B cell (primary cell): ENCODE data around the gene SPATA20. TPM values are rescaled to one million over a fixed set of nuclear protein-coding genes. Genes with fewer than 3 reads are reported as not detected.

Experiments
- ATAC-seq: fragments of 200-7000 bp; cut with Tn5 transposase; one replicate; pipeline ENCODE4 v1.10.0; 2021; ENCODE audit warnings: low read depth, mild to moderate bottlenecking, moderate number of reproducible peaks, moderate library complexity
- CTCF ChIA-PET: fragments of 350-600 bp; sonication (Branson Sonifier 250); formaldehyde crosslinking; loops from one replicate; lab custom pipeline; 2021; ENCODE audit warnings: antibody characterized with exemption, inconsistent platforms; lab: Charles Lee
- POLR2A ChIA-PET: fragments of 350-600 bp; sonication (Branson Sonifier 250); formaldehyde crosslinking; loops from one replicate; lab custom pipeline; 2021; ENCODE audit warnings: antibody characterized with exemption; lab: Charles Lee
- DNase-seq: peaks from one replicate; pipeline ENCODE4 v3.0.0; 2013
- H2AFZ ChIP-seq: 2 replicates; pipeline ENCODE4 v1.6.1; 2012; ENCODE audit warnings: mild to moderate bottlenecking, low read depth, low read length; ENCODE audit not compliant: insufficient read depth, poor library complexity, severe bottlenecking
- H3K27ac ChIP-seq, 2 donors: 1 replicate in 1 of 2; 2 replicates in 1 of 2; pipeline ENCODE4 v1.5.1; 2012 to 2013; ENCODE audit warnings: low read length in 2 of 2, mild to moderate bottlenecking in 2 of 2, moderate library complexity in 1 of 2
- H3K27me3 ChIP-seq, 4 experiments: fragments of 200-600 bp in 1 of 4; sonication (generic) in 1 of 4; replicated peaks in 1 of 4; 1 replicate in 2 of 4; 2 replicates in 2 of 4; pipeline versions ENCODE4 v1.6.1 to v1.7.0; 2013 to 2016; ENCODE audit warnings: low read length in 3 of 4, mild to moderate bottlenecking in 2 of 4, mixed read lengths in 1 of 4, moderate library complexity in 1 of 4; ENCODE audit not compliant: insufficient read depth in 4 of 4, control insufficient read depth in 3 of 4; ENCODE audit errors: control extremely low read depth in 1 of 4
- H3K36me3 ChIP-seq, 2 experiments: replicated peaks in 1 of 2; 1 replicate in 1 of 2; 2 replicates in 1 of 2; pipeline versions ENCODE4 v1.6.1 to v1.7.1; 2013; ENCODE audit warnings: low read length in 1 of 2; ENCODE audit not compliant: insufficient read depth in 2 of 2, control insufficient read depth in 1 of 2; ENCODE audit errors: control extremely low read depth in 1 of 2, extremely low read depth in 1 of 2
- H3K4me1 ChIP-seq, 2 donors: fragments of 200-600 bp in 1 of 2; sonication (generic) in 1 of 2; 1 replicate in 1 of 2; 2 replicates in 1 of 2; pipeline versions ENCODE4 v1.5.1 to v1.6.1; 2013 to 2017; ENCODE audit warnings: low read length in 2 of 2; ENCODE audit not compliant: control insufficient read depth in 2 of 2, insufficient read depth in 2 of 2
- H3K4me2 ChIP-seq: replicated peaks from 2 replicates; pipeline ENCODE3; 2012; ENCODE audit warnings: mild to moderate bottlenecking, low read depth, low read length; ENCODE audit not compliant: poor library complexity, severe bottlenecking
- H3K4me3 ChIP-seq, 5 experiments: fragments of 200-600 bp in 1 of 5; sonication (generic) in 1 of 5; 1 replicate in 3 of 5; 2 replicates in 2 of 5; pipeline versions ENCODE4 v1.5.1 to v1.7.0; 2011 to 2016; ENCODE audit warnings: low read length in 4 of 5, mild to moderate bottlenecking in 4 of 5, low read depth in 2 of 5, control low read depth in 1 of 5, moderate library complexity in 1 of 5; ENCODE audit not compliant: insufficient read depth in 1 of 5; ENCODE audit errors: control extremely low read depth in 1 of 5, extremely low read depth in 1 of 5
- H3K79me2 ChIP-seq: fragments of 200-600 bp; sonication (generic); one replicate; pipeline ENCODE4 v1.6.0; 2016; ENCODE audit warnings: low read length; ENCODE audit not compliant: control insufficient read depth, insufficient read depth
- H3K9ac ChIP-seq: fragments of 200-600 bp; sonication (generic); 2 replicates; pipeline ENCODE4 v1.6.1; 2017; ENCODE audit warnings: mild to moderate bottlenecking, low read length, moderate library complexity
- H3K9me3 ChIP-seq, 3 donors: one replicate each; pipeline versions ENCODE4 v1.6.1 to v1.7.1; 2013; ENCODE audit warnings: low read length in 2 of 3; ENCODE audit not compliant: control insufficient read depth in 2 of 3, insufficient read depth in 1 of 3; ENCODE audit errors: control extremely low read depth in 1 of 3
- H4K20me1 ChIP-seq: 2 replicates; pipeline ENCODE4 v1.6.0; 2012; ENCODE audit warnings: mild to moderate bottlenecking, low read length; ENCODE audit not compliant: insufficient read depth, control insufficient read depth, poor library complexity, severe bottlenecking
- H3K27ac Mint-ChIP-seq: one replicate; pipeline ENCODE4 v1.8.0; 2021; ENCODE audit warnings: mixed read lengths
- H3K27me3 Mint-ChIP-seq: one replicate; pipeline ENCODE4 v1.8.0; 2021; ENCODE audit warnings: mixed read lengths
- H3K4me1 Mint-ChIP-seq: one replicate; pipeline ENCODE4 v1.8.0; 2021; ENCODE audit warnings: mixed read lengths
- H3K4me3 Mint-ChIP-seq: one replicate; pipeline ENCODE4 v1.8.0; 2021; ENCODE audit warnings: mixed read lengths
- H3K9me3 Mint-ChIP-seq: one replicate; pipeline ENCODE4 v1.8.0; 2022; ENCODE audit warnings: mixed read lengths; ENCODE audit not compliant: insufficient read depth
- CTCF ChIP-seq: fragments of 200-600 bp; IDR thresholded peaks from one replicate; pipeline ENCODE4 v1.8.0; 2022; ENCODE audit warnings: antibody characterized with exemption, mild to moderate bottlenecking
- EZH2 ChIP-seq: IDR thresholded peaks from 2 replicates; pipeline ENCODE4 v1.6.1; 2012; ENCODE audit warnings: borderline replicate concordance, low read depth, mild to moderate bottlenecking, moderate library complexity, low read length; ENCODE audit not compliant: insufficient read depth, poor library complexity, severe bottlenecking
- WGBS: methylation state at CpG from one replicate; pipeline ENCODE4 v1.1.5; 2013; ENCODE audit warnings: missing lambda C conversion rate; ENCODE audit not compliant: insufficient coverage; 5-methylcytosine and 5-hydroxymethylcytosine counted together
- intact Hi-C: fragments of 100-400 bp; cut with micrococcal nuclease; formaldehyde crosslinking; loops from one replicate; pipeline ENCODE4 v1.10.0; 2022
- polyA plus RNA-seq: library from polyadenylated mRNA; depleted of rRNA; stranded (reverse); fragments of >200 nt; gene quantifications from 2 replicates; pipeline ENCODE4 v1.2.3, GENCODE V29; 2012
- total RNA-seq, 2 donors: library from RNA; stranded (reverse); fragments of 120-200 nt in 1 of 2; gene quantifications; 1 replicate in 1 of 2; 2 replicates in 1 of 2; pipeline versions ENCODE4 v1.2.3 to v1.2.4, GENCODE V29; 2013 to 2022

The SPATA20 gene
- total and polyA plus RNA-seq, 2 donors (not counting 1 experiment from before 2014, with no cell fraction given), result 61.7 to 68.5 TPM

- Histone ChIP-seq H3K27ac (no peak overlapping the region), H2AFZ (no peak overlapping the region), H3K4me2 (no peak overlapping the region), H3K4me3 (no peak overlapping the region), H3K9ac (no peak overlapping the region), H4K20me1 (no peaks in the 10 kb centered on the region), H3K27me3 (no peaks in the 10 kb centered on the region), H3K4me1 (no peaks in the 10 kb centered on the region), H3K9me3 (no peaks in the 10 kb centered on the region), H3K36me3 (no peaks in the 10 kb centered on the region), H3K79me2 (no peaks in the 10 kb centered on the region)
- Mint-ChIP-seq H3K27ac (no peak overlapping the region), H3K9me3 (no peaks in the 10 kb centered on the region), H3K4me1 (no peaks in the 10 kb centered on the region), H3K27me3 (peaks cover 3% of the 10 kb centered on the region), H3K4me3 (no peak overlapping the region)
- DNase-seq (no peak), ATAC-seq (no peak)
- no peak for TF ChIP-seq CTCF
- no peak for TF ChIP-seq EZH2
- CTCF ChIA-PET, result interaction anchor here (1.2 kb wide), 2 partner anchors 12 to 19 kb away, joined by 3 to 4 read pairs; partner anchors contain the start of gene RSAD1
- WGBS, result 90% methylated on average over 3 of the region's 7 CpGs
- POLR2A ChIA-PET, result interaction anchor here (0.7 kb wide), 1 partner anchor 43 kb away, joined by 7 read pairs; no protein-coding TSS in a partner anchor
- intact Hi-C loops, result no loop called here
Measured at GRCh38 chr17:50498021-50498874, 48.7 kb upstream of the SPATA20 start.

GRCh38 chr17:50499270-50499669, 47.7 kb upstream of the SPATA20 start:
- H3K27me3 ChIP-seq, result no peaks in the 10 kb centered on the region
- no peak overlapping the region for H3K4me3 ChIP-seq
- TF ChIP-seq CTCF (no peak), EZH2 (no peak)
- no peak overlapping the region for H3K4me2 ChIP-seq
- POLR2A ChIA-PET, result no interaction called here
- no peaks in the 10 kb centered on the region for H3K9me3 ChIP-seq
- H3K9me3 Mint-ChIP-seq, result no peaks in the 10 kb centered on the region
- no peak overlapping the region for H3K27ac ChIP-seq
- H2AFZ ChIP-seq, result no peak overlapping the region
- no peak overlapping the region for H3K4me3 Mint-ChIP-seq
- no peak overlapping the region for H3K9ac ChIP-seq
- no peaks in the 10 kb centered on the region for H3K79me2 ChIP-seq
- H3K4me1 ChIP-seq, result no peaks in the 10 kb centered on the region
- H3K4me1 Mint-ChIP-seq, result no peaks in the 10 kb centered on the region
- ATAC-seq, result no peak
- H3K36me3 ChIP-seq, result no peaks in the 10 kb centered on the region
- no peaks in the 10 kb centered on the region for H4K20me1 ChIP-seq
- no peak overlapping the region for H3K27ac Mint-ChIP-seq
- peaks cover 3% of the 10 kb centered on the region for H3K27me3 Mint-ChIP-seq
- DNase-seq, result no peak
- intact Hi-C loops, result no loop called here
- CTCF ChIA-PET, result interaction anchor here (1.2 kb wide), 1 partner anchor 20 kb away, joined by 3 read pairs; the partner anchor contains the start of gene RSAD1
